ENCODE data around the gene KCNJ4.

KCNJ4 gene

GRCh38 chr22:38429499-38430068 is 25.4 kb downstream of the KCNJ4 start:
- DNase-seq = no peak

DNA sequence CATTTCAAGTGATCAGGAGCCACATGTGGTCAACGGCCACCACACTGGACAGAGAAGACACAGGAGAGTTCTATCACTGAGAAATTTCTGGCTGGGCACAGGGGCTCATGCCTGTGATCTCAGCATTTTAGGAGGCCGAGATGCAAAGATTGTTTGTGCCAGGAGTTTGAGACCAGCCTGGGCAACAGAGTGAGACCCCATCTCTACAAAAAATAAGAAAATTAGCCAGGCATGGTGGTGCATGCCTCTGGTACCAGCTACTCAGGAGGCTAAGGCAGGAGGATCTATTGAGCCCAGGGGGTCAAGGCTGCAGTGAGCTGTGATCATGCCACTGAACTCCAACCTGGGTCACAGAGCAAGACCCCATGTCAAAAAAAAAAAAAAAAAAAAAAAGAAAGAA is 26.3 kb downstream of the KCNJ4 start:
- no peak for DNase-seq

DNA sequence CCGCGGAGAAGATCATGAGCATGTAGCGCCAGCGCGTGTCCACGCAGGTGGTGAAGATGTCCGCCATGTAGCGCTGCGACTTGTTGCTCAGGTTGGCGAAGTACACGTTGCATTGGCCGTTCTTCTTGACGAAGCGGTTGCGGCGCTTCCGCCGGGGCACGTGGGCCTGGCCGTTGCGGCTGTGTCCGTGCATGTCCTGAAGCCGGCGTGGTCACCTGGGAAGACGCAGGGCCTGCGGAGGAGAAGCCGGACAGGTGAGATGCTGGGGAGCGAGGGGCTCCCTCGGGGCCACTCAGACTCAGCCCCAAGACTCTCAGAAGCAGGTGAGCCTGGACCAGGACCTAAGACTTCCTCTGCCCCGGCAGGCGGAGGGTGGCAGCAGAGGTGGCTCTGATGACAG is 27.1 kb downstream of the KCNJ4 start:
- no peak for DNase-seq

- no peak for DNase-seq
Observed at GRCh38 chr22:38427465-38427864, 27.5 kb downstream of the KCNJ4 start.

GRCh38 chr22:38426628-38427027 is 28.4 kb downstream of the KCNJ4 start:
- no peak for DNase-seq

- no peak for DNase-seq
Observed at GRCh38 chr22:38424525-38425080, 30.4 kb downstream of the KCNJ4 start.

DNA sequence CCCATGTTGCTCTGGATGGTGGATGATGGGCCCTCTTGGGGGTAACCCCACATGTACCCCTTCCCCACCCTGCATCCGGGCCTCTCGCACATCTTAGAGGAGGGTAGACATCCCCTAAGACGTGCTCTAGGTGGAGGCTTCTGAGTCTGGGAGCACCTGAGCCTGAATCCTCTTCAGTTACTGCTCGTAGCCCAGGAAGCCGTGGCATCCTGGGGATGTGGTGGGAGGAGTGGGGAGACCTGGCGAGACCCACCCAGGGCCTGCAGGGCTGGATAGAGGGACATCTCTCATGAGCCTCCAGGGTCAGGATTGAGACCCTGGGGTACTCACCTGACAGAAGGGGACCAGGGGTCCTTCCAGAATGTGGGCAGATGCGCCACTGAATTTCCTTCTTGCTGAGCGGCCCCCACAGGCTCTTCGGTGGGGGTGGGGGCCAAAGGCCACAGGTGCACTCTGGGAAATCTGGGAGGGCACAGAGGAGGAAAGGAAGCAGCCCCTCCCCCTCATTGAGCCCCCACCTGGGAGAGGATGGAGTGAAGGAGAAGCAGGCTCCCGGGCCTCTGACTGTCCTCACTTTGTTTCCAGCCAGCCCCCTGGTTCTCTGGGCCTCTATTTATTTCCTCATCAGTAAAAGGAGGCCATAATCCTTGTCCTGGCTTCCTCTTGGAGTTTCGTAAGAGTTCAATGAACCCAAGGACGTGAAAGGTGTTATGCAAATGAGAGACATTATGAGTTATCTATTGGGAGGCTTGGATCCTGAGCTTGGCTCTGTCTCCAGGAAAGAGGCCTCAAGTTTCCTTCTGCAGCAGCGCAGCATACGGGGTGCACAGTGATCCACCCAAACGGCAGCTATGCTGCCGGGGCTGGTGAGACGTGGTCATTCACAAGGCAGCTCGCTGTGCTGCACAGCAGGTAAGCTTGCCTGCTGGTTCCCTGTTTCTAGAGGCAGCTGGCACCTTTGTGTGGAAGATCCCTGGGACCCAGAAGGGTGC is 31.2 kb downstream of the KCNJ4 start:
- DNase-seq = no peak

DNA sequence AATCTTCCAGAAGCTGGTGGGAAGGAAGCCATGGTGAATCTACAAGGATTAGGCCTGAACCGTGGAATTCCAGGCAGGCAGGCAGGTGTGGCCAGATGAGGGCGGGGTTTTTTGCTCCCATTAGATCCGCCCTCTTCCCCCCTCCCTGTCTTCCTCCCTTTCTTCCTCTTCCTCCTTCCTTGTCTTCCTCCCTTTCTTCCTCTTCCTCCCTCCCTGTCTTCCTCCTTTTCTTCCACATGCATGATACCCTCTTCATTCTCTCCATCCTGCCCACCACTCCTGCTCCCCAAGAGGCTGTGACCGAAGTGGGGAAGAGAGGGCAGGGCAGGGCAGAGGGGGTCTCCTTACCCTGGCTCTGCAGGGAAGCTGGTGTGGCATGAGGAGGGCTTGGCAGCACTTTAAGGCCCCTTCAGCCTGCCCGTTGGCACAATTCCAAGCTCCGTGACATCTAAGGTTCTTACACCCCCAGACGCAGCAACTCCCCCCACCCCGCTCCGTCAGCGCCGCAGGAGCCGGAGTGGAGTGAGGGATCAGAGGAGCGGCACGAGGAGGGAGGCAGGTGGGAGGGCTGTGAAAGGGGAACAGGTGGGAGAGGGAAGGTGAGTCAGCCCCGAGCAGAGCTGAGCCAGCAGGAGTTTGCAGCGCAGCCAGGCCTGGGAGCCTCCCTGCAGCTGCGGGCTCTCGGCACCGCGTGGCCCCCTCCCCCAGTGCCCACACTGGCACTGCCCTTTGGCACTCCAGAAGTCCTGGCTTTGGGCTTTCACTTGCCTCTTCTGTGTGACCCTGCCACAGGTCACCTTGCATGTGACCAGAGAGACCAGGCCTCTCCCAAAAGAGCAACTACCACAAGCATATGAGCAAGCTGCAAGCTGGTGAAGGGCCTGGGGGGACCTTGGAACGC is 32.1 kb downstream of the KCNJ4 start:
- DNase-seq = no peak

- no peak for DNase-seq
Observed at GRCh38 chr22:38420734-38421133, 34.3 kb downstream of the KCNJ4 start.

GRCh38 chr22:38419858-38420160 is 35.2 kb downstream of the KCNJ4 start:
- no peak for DNase-seq

- DNase-seq = no peak
Observed at GRCh38 chr22:38419121-38419857, 35.7 kb downstream of the KCNJ4 start.

DNA sequence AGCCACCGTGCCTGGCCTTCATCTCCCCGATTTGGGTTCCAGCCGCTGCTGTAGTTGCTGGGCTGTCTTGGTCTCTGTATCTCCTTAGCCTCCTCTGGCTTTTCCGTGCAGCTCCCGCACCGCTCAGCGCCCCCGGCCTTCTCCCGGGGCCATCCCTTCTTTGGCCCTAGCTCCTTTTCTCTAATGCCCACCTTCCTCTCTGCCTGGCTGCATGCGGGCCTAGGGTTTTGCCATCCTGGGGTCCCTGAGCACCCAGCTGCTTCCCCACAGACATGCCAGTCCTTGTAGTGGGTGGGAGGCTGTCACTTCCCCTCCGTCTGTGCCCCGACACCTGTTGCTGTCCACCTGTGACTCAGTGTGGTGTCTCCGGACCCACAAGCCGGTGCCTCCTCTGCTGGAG is 36.4 kb downstream of the KCNJ4 start:
- no peak for DNase-seq

DNA sequence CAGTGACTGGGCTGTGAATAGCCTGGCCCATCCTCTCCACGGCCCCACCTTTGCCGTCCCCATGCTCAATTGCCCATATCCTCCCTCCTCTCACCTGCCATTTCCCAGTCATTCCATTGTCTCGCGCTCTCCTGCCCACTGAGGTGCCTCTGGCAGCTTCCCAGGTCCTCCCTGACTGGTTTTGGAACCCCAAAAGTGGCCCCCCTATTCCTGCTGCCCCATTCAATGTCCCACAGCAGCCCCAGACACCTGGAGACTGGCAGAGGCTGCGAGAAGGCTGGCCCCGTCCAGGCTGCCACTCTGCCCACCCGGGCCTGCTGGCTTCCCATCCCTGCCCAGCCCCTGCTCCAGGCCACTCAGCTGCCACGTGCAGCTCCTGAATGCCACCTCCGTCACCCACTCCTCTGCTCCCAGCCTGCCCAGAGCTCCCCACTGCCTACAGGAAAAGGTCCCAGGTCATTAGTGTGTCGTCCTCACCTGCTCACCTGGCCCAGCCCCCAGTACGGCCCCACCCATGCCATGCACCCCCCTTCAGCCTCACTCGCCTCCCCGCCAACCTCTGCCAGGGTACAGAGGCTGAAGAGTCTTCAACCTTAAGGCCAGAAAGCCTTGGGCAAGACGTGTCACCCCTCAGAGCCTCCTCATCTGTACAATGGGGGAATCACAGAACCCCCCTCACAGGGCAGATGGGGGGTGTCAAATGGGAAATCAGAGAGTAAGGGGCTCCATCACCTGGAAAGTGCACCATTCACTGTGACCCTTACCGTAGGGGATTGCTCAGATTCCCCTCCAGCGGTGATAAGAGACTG is 37.5 kb downstream of the KCNJ4 start:
- DNase-seq = no peak

DNA sequence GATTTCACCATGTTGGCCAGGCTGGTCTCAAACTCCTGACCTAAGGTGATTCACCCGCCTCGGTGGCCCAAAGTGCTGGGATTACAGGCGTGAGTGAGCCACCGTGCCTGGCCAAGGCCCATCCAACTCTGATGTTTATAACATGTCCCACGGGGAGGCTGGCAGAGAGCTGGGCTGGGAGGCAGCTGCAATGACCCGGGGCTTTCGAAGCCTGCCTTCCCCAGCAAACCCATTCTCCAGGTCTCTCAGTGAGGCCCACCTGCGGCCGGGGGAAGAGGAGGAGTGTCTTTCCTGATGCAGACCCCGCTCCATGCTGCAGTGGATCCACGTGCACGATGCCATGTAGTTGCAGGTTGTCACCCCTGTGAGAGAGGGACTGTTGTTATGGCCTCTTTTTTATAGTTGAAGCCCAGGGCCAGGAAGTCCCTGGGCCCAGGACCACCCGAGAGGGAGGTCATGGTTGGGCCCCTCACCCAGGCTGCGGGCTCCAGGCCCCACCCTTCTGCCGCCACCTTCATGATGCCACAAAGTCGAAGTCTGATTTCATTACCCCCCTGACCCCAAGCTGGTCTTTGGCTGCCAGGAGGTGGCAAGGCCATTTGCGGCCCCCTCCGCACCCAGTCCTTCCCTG is 38.3 kb downstream of the KCNJ4 start:
- no peak for DNase-seq

DNA sequence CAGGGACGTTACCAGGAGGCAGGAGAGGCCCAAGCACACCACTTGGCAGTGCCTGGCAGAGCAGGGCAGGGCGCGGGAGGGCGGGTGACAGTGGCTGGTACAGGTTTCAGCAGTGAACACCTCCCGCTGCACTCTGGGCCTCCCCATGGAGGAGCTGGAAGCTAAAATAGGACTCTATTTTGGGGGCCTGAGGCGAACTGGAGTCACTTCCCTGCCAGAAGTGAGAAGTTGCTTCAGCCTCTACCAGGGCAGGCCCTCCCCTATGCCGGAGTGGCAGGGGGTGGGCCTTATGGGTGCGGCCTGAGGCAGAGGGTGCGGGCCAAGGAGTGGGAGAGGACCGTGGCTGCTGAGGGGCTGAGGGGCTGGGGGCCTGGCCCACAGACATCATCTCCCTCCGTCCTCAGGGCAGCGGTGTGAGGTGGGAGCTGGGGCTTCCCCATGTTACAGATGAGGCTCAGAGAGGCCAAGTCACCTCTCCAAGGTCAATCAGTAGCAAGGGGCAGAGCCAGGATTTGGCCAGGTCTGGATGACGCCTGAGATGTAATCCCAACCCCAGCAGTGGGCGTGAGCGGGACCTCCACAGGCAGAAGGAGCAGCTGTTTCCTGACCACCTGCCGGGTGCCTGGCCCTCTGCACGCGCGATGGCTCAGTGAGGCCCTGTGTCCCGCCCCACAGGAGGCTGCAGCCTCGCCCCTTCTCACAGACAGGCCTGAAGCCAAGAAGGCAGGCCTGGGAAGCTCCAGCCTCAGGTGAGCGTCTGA is 39.3 kb downstream of the KCNJ4 start:
- DNase-seq = no peak

- no peak for DNase-seq
Observed at GRCh38 chr22:38415046-38415445, 40.0 kb downstream of the KCNJ4 start.

DNA sequence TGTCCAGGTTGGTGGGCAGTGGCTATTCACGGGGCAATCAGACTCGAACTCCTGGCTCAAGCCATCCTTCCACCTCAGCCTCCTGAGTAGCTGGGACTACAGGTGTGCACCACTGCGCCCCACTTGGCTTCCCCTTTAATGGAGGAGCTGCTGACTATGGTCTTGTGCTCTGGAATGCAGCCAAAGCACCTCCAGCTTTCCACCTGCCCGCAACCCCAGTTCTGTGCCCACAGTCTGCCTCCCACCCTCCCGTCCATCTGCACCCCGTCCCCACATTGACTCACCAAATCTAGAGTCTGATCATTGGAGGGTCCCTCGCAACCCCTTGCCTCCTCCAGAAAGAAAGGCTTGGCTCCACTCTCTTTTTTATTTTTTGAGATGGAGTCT is 41.0 kb downstream of the KCNJ4 start:
- DNase-seq = no peak

- DNase-seq = no peak
Observed at GRCh38 chr22:38413085-38414008, 41.7 kb downstream of the KCNJ4 start.

- peak; percentile 11 to 24 for DNase-seq
Observed at GRCh38 chr22:38412435-38413084, 42.4 kb downstream of the KCNJ4 start.

Measured in activated CD4-positive, alpha-beta T cell treated with anti-CD3 and anti-CD28 coated beads, Interleukin-2, amount 50 U/mL, for 4 hours (primary cell).